Adrenal gland (tissue), 5 donors: Measurements from ENCODE around the gene UST.

ENCODE experiments used
- POLR2A ChIP-seq, 2 donors: fragments of 450-650 bp; IDR thresholded peaks; one replicate each; pipeline ENCODE4 v1.6.1; 2017; ENCODE audit warnings: antibody characterized with exemption in 2 of 2, mild to moderate bottlenecking in 2 of 2, moderate library complexity in 1 of 2
- TF ChIP-seq, protein P1 (sequence below), 6 experiments: fragments of 450-650 bp in 4 of 6; fragments of 200-600 bp in 2 of 6; sonication (generic) in 1 of 6; IDR thresholded peaks; 1 replicate in 5 of 6; 2 replicates in 1 of 6; pipeline versions ENCODE4 v1.5.1 to v1.8.0; 2016 to 2021; ENCODE audit warnings: antibody characterized with exemption in 6 of 6, mild to moderate bottlenecking in 2 of 6, moderate library complexity in 1 of 6
- donor health status: DM: no; HTN: no; CAD: no.

DNA sequence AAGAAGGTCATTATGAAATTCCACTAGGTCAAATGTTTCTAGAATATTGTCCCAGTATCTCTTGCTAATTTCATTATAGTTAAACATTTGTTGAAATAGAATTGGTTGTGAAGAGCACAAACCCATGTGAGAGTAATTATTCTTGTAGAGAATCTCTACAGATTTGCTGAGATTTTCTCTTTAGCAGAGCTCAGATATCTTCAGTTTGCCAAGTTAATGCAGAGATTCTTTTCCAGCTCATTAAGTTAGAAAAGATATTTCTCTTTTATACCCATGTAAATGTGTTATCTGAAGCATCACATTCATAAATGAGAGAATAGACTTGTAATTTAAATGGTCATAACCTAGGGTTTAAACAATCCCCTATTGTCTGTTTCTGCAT, 338.7 kb downstream of the UST start:
- TF ChIP-seq, protein P1, sequence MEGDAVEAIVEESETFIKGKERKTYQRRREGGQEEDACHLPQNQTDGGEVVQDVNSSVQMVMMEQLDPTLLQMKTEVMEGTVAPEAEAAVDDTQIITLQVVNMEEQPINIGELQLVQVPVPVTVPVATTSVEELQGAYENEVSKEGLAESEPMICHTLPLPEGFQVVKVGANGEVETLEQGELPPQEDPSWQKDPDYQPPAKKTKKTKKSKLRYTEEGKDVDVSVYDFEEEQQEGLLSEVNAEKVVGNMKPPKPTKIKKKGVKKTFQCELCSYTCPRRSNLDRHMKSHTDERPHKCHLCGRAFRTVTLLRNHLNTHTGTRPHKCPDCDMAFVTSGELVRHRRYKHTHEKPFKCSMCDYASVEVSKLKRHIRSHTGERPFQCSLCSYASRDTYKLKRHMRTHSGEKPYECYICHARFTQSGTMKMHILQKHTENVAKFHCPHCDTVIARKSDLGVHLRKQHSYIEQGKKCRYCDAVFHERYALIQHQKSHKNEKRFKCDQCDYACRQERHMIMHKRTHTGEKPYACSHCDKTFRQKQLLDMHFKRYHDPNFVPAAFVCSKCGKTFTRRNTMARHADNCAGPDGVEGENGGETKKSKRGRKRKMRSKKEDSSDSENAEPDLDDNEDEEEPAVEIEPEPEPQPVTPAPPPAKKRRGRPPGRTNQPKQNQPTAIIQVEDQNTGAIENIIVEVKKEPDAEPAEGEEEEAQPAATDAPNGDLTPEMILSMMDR (IDR thresholded peaks at IDR 0.05): no peak
- no peak for TF ChIP-seq POLR2A (IDR thresholded peaks at IDR 0.05)
